Muscle of leg (tissue), 11 donors: ENCODE measurements around the gene DYSF. TPM values are rescaled to one million over a fixed set of nuclear protein-coding genes. Genes with fewer than 3 reads are reported as not detected.

Source experiments
- DNase-seq: peaks from one replicate; pipeline ENCODE4 v3.0.0; 2013
- H3K27ac ChIP-seq: one replicate; pipeline ENCODE4 v1.5.1; 2013; ENCODE audit warnings: mild to moderate bottlenecking, low read length, control low read depth
- H3K27me3 ChIP-seq: one replicate; pipeline ENCODE4 v1.6.1; 2013; ENCODE audit warnings: low read length; ENCODE audit not compliant: control insufficient read depth, insufficient read depth
- H3K36me3 ChIP-seq: one replicate; pipeline ENCODE4 v1.6.1; 2013; ENCODE audit warnings: low read length; ENCODE audit not compliant: control insufficient read depth, insufficient read depth
- H3K4me1 ChIP-seq: one replicate; pipeline ENCODE4 v1.6.1; 2013; ENCODE audit warnings: low read length; ENCODE audit not compliant: control insufficient read depth, insufficient read depth
- H3K4me3 ChIP-seq: one replicate; pipeline ENCODE4 v1.5.1; 2013; ENCODE audit warnings: low read length, control low read depth
- H3K9me3 ChIP-seq: replicated peaks from 2 replicates; pipeline ENCODE4 v1.6.1; 2013; ENCODE audit warnings: low read depth, low read length; ENCODE audit not compliant: control insufficient read depth
- WGBS: methylation state at CpG from one replicate; pipeline ENCODE4 v1.1.5; 2013; ENCODE audit warnings: missing lambda C conversion rate; ENCODE audit not compliant: insufficient coverage; 5-methylcytosine and 5-hydroxymethylcytosine counted together
- polyA plus RNA-seq, 8 donors: library from polyadenylated mRNA; unstranded; fragments of 120-200 nt; gene quantifications; one replicate each; pipeline versions ENCODE4 v1.2.1 to v1.2.3, GENCODE V29; 2013; ENCODE audit warnings: inconsistent platforms in 1 of 8, low replicate concordance in 1 of 8; ENCODE audit not compliant: insufficient read length in 8 of 8, insufficient read depth in 1 of 8
- total RNA-seq: library from RNA; stranded (reverse); fragments of 120-200 nt; gene quantifications from one replicate; pipeline ENCODE4 v1.2.4, GENCODE V29; 2013

Gene DYSF
- total and polyA plus RNA-seq, 9 donors, result 51.6 to 152 (median 106) TPM

- no peak overlapping the region for H3K27ac ChIP-seq
- peaks cover 38% of the 10 kb centered on the region for H3K36me3 ChIP-seq
- no peaks in the 10 kb centered on the region for H3K27me3 ChIP-seq
- WGBS, result 77% methylated on average over 9 of the region's 14 CpGs
- no peak for DNase-seq
- H3K4me3 ChIP-seq, result no peak overlapping the region
- peaks cover 8% of the 10 kb centered on the region for H3K4me1 ChIP-seq
- no peaks in the 10 kb centered on the region for H3K9me3 ChIP-seq
These were observed 219.8 kb downstream of the DYSF start for GRCh38 chr2:71672826-71673795.

GRCh38 chr2:71674158-71674851, 220.9 kb downstream of the DYSF start:
- no peak overlapping the region for H3K4me3 ChIP-seq
- peaks cover 9% of the 10 kb centered on the region for H3K4me1 ChIP-seq
- no peaks in the 10 kb centered on the region for H3K27me3 ChIP-seq
- H3K36me3 ChIP-seq, result peaks cover 27% of the 10 kb centered on the region
- no peak for DNase-seq
- no peaks in the 10 kb centered on the region for H3K9me3 ChIP-seq
- no peak overlapping the region for H3K27ac ChIP-seq
- WGBS, result 94% methylated on average over 5 of the region's 7 CpGs

- DNase-seq, result no peak
- Histone ChIP-seq H3K4me1 (peaks cover 10% of the 10 kb centered on the region), H3K4me3 (no peak overlapping the region), H3K36me3 (peaks cover 19% of the 10 kb centered on the region), H3K27me3 (no peaks in the 10 kb centered on the region), H3K9me3 (no peaks in the 10 kb centered on the region), H3K27ac (no peak overlapping the region)
- 71% methylated on average over 8 of the region's 9 CpGs for WGBS
These were observed 221.9 kb downstream of the DYSF start for GRCh38 chr2:71675296-71675695.

- Histone ChIP-seq H3K4me3 (no peak overlapping the region), H3K27me3 (no peaks in the 10 kb centered on the region), H3K9me3 (no peaks in the 10 kb centered on the region), H3K27ac (no peak overlapping the region), H3K36me3 (peaks cover 9% of the 10 kb centered on the region), H3K4me1 (peaks cover 3% of the 10 kb centered on the region)
- WGBS, result 93% methylated on average over 5 of the region's 6 CpGs
- DNase-seq, result no peak
These were observed 225.5 kb downstream of the DYSF start for GRCh38 chr2:71678874-71679273.

- Histone ChIP-seq H3K27me3 (no peaks in the 10 kb centered on the region), H3K9me3 (no peaks in the 10 kb centered on the region), H3K4me1 (peaks cover 3% of the 10 kb centered on the region), H3K27ac (no peak overlapping the region), H3K4me3 (no peak overlapping the region), H3K36me3 (peaks cover 11% of the 10 kb centered on the region)
- 40% methylated on average over 1 of the region's 4 CpGs for WGBS
- no peak for DNase-seq
These were observed 226.1 kb downstream of the DYSF start for GRCh38 chr2:71679491-71679890.

- WGBS, result 88% methylated on average over 6 of the region's 6 CpGs
- H3K4me1 ChIP-seq, result peaks cover 14% of the 10 kb centered on the region
- peaks cover 13% of the 10 kb centered on the region for H3K36me3 ChIP-seq
- no peak overlapping the region for H3K27ac ChIP-seq
- H3K4me3 ChIP-seq, result no peak overlapping the region
- H3K27me3 ChIP-seq, result no peaks in the 10 kb centered on the region
- DNase-seq, result no peak
- no peaks in the 10 kb centered on the region for H3K9me3 ChIP-seq
These were observed 227.6 kb downstream of the DYSF start for GRCh38 chr2:71680925-71681324.

- 91% methylated on average over 5 of the region's 5 CpGs for WGBS
- no peak overlapping the region for H3K4me3 ChIP-seq
- no peak overlapping the region for H3K27ac ChIP-seq
- no peaks in the 10 kb centered on the region for H3K27me3 ChIP-seq
- H3K4me1 ChIP-seq, result peaks cover 17% of the 10 kb centered on the region
- H3K36me3 ChIP-seq, result peaks cover 14% of the 10 kb centered on the region
- DNase-seq, result no peak
- no peaks in the 10 kb centered on the region for H3K9me3 ChIP-seq
These were observed 228.3 kb downstream of the DYSF start for GRCh38 chr2:71681626-71682025.

- peaks cover 17% of the 10 kb centered on the region for H3K36me3 ChIP-seq
- H3K4me1 ChIP-seq, result peaks cover 17% of the 10 kb centered on the region
- WGBS, result 100% methylated on average over 6 of the region's 11 CpGs
- no peak overlapping the region for H3K27ac ChIP-seq
- no peak overlapping the region for H3K4me3 ChIP-seq
- no peaks in the 10 kb centered on the region for H3K27me3 ChIP-seq
- no peaks in the 10 kb centered on the region for H3K9me3 ChIP-seq
- DNase-seq, result no peak
These were observed 229.0 kb downstream of the DYSF start for GRCh38 chr2:71682341-71682740.

GRCh38 chr2:71683070-71683469, 229.7 kb downstream of the DYSF start:
- WGBS, result 67% methylated on average over 3 of the region's 6 CpGs
- Histone ChIP-seq H3K27ac (no peak overlapping the region), H3K4me1 (peaks cover 17% of the 10 kb centered on the region), H3K9me3 (no peaks in the 10 kb centered on the region), H3K36me3 (peaks cover 24% of the 10 kb centered on the region), H3K27me3 (no peaks in the 10 kb centered on the region), H3K4me3 (no peak overlapping the region)
- no peak for DNase-seq

GRCh38 chr2:71683666-71684065, 230.3 kb downstream of the DYSF start:
- H3K36me3 ChIP-seq, result peaks cover 30% of the 10 kb centered on the region
- no peaks in the 10 kb centered on the region for H3K27me3 ChIP-seq
- WGBS, result 80% methylated on average over 1 of the region's 1 CpG

More at GRCh38 chr2:71683666-71684065, 230.3 kb downstream of the DYSF start:
- Histone ChIP-seq H3K4me1 (peaks cover 17% of the 10 kb centered on the region), H3K27ac (no peak overlapping the region), H3K4me3 (no peak overlapping the region), H3K9me3 (no peaks in the 10 kb centered on the region)
- no peak for DNase-seq
